Gastrocnemius medialis (tissue), 4 donors: Measurements from ENCODE around the gene LDHAL6A. TPM values are rescaled to one million over a fixed set of nuclear protein-coding genes. Genes with fewer than 3 reads are reported as not detected.

Source experiments
- ATAC-seq, 2 donors: fragments of 150-250 bp; one replicate each; pipeline ENCODE4 v1.9.1; 2016
- DNase-seq, 2 donors: peaks; one replicate each; pipeline ENCODE4 v3.0.0-alpha.2; 2019
- H3K27ac ChIP-seq, 4 donors: fragments of 200-600 bp; sonication (generic); 1 replicate in 1 of 4; 2 replicates in 3 of 4; pipeline ENCODE4 v1.5.1; 2016 to 2018; ENCODE audit warnings: mild to moderate bottlenecking in 2 of 4, moderate library complexity in 1 of 4
- H3K27me3 ChIP-seq, 3 donors: fragments of 200-600 bp; sonication (generic) in 2 of 3; 1 replicate in 1 of 3; 2 replicates in 2 of 3; pipeline versions ENCODE4 v1.5.1 to v1.6.0; 2016 to 2019; ENCODE audit warnings: mild to moderate bottlenecking in 1 of 3, moderate library complexity in 1 of 3
- H3K36me3 ChIP-seq, 2 donors: fragments of 200-600 bp; sonication (generic) in 1 of 2; one replicate each; pipeline ENCODE4 v1.5.1; 2017 to 2018
- H3K4me1 ChIP-seq, 2 donors: fragments of 200-600 bp; sonication (generic) in 1 of 2; one replicate each; pipeline ENCODE4 v1.5.1; 2016 to 2017; ENCODE audit warnings: mild to moderate bottlenecking in 2 of 2
- H3K4me3 ChIP-seq, 4 donors: fragments of 200-600 bp; sonication (generic) in 3 of 4; 1 replicate in 1 of 4; 2 replicates in 3 of 4; pipeline ENCODE4 v1.5.1; 2016 to 2019; ENCODE audit warnings: mild to moderate bottlenecking in 2 of 4
- H3K9me3 ChIP-seq, 3 donors: fragments of 200-600 bp; sonication (generic) in 2 of 3; 1 replicate in 1 of 3; 2 replicates in 2 of 3; pipeline ENCODE4 v1.5.1; 2016 to 2019
- POLR2A ChIP-seq, 2 donors: fragments of 450-650 bp; IDR thresholded peaks; one replicate each; pipeline ENCODE4 v1.6.1; 2017; ENCODE audit warnings: antibody characterized with exemption in 2 of 2, mild to moderate bottlenecking in 2 of 2, moderate library complexity in 2 of 2
- in situ Hi-C, 4 donors: fragments of 200-750 bp; cut with MboI; loops; one replicate each; pipeline versions ENCODE4 v1.15.0 to v1.8.0; 2017; ENCODE audit warnings: low sequenced_read_pairs in 4 of 4
- intact Hi-C: fragments of 100-400 bp; cut with DNase I; formaldehyde crosslinking; loops from one replicate; pipeline ENCODE4 v1.15.1; 2023; ENCODE audit warnings: low total_unique reads
- total RNA-seq, 4 donors: library from RNA; depleted of rRNA; stranded (reverse); fragments of >200 nt; gene quantifications; one replicate each; pipeline versions ENCODE4 v1.1.0 to v1.2.3, GENCODE V29; 2016
- TF ChIP-seq, protein P1 (sequence below), 5 experiments: fragments of 450-650 bp in 3 of 5; fragments of 200-600 bp in 2 of 5; sonication (generic) in 2 of 5; IDR thresholded peaks in 4 of 5; conservative IDR thresholded peaks in 1 of 5; 1 replicate in 4 of 5; 2 replicates in 1 of 5; pipeline ENCODE4 v1.5.1; 2016 to 2019; ENCODE audit warnings: antibody characterized with exemption in 5 of 5, mild to moderate bottlenecking in 3 of 5, moderate library complexity in 3 of 5

The LDHAL6A gene
- total RNA-seq, 4 donors from 2014 or later: not detected

GRCh38 chr11:18492888-18493287, 37.2 kb downstream of the LDHAL6A start:
- DNase-seq (no peak), ATAC-seq (peak in 1 of 2 donors; percentile 80)
- Histone ChIP-seq H3K4me3 (no peak overlapping the region), H3K36me3 (peaks cover 0 to 37% of the 10 kb centered on the region in 2 donors), H3K27ac (peak overlapping the region in 2 of 4 donors; percentile 12 to 56), H3K9me3 (no peaks in the 10 kb centered on the region), H3K4me1 (peaks cover 9 to 14% of the 10 kb centered on the region in 2 donors), H3K27me3 (no peaks in the 10 kb centered on the region)
- in situ Hi-C loops (no loop called here), intact Hi-C loops (no loop called here)
- TF ChIP-seq, protein P1, sequence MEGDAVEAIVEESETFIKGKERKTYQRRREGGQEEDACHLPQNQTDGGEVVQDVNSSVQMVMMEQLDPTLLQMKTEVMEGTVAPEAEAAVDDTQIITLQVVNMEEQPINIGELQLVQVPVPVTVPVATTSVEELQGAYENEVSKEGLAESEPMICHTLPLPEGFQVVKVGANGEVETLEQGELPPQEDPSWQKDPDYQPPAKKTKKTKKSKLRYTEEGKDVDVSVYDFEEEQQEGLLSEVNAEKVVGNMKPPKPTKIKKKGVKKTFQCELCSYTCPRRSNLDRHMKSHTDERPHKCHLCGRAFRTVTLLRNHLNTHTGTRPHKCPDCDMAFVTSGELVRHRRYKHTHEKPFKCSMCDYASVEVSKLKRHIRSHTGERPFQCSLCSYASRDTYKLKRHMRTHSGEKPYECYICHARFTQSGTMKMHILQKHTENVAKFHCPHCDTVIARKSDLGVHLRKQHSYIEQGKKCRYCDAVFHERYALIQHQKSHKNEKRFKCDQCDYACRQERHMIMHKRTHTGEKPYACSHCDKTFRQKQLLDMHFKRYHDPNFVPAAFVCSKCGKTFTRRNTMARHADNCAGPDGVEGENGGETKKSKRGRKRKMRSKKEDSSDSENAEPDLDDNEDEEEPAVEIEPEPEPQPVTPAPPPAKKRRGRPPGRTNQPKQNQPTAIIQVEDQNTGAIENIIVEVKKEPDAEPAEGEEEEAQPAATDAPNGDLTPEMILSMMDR (IDR thresholded peaks at IDR 0.05 in 4 of 5, conservative IDR thresholded peaks at IDR 0.05 in 1 of 5): no peak
- TF ChIP-seq POLR2A (IDR thresholded peaks at IDR 0.05): no peak

DNA sequence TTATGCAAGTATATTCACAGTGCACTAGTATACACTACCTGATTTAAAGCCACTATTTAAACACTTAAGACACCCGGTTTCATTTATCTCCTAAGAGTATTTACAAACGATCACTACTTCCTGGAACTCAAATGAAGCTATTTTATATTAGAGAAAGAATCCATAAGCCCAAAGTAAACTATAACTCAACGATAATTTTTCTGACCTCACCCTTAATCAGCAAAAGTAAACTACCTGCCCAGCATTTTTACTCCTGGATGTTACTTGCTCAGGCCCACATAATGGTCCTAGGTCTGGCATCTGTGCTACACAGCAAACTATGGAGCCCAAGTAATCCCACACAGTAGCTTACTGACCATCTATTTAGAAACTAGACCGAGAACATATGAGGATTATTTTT, 37.7 kb downstream of the LDHAL6A start:
- ATAC-seq: no peak
- intact Hi-C loops: no loop called here
- no peak for TF ChIP-seq POLR2A (IDR thresholded peaks at IDR 0.05)
- TF ChIP-seq, protein P1 (IDR thresholded peaks at IDR 0.05 in 4 of 5, conservative IDR thresholded peaks at IDR 0.05 in 1 of 5): no peak
- no peak overlapping the region for H3K4me3 ChIP-seq
- peak overlapping the region in 2 of 4 donors; percentile 12 to 56 for H3K27ac ChIP-seq
- in situ Hi-C loops: no loop called here
- H3K4me1 ChIP-seq: peaks cover 9 to 14% of the 10 kb centered on the region in 2 donors
- H3K9me3 ChIP-seq: no peaks in the 10 kb centered on the region
- H3K27me3 ChIP-seq: no peaks in the 10 kb centered on the region
- peaks cover 0 to 37% of the 10 kb centered on the region in 2 donors for H3K36me3 ChIP-seq
- DNase-seq: no peak

GRCh38 chr11:18495271-18495670, 39.6 kb downstream of the LDHAL6A start:
- intact Hi-C loops: loop anchor here (1.0 kb wide), 1 partner anchor 36 kb away; no protein-coding TSS in a partner anchor
- ATAC-seq: no peak

GRCh38 chr11:18495703-18496102, 40.0 kb downstream of the LDHAL6A start:
- in situ Hi-C loops: no loop called here
- Histone ChIP-seq H3K27me3 (no peaks in the 10 kb centered on the region), H3K9me3 (no peaks in the 10 kb centered on the region)

More at GRCh38 chr11:18495271-18495670, 39.6 kb downstream of the LDHAL6A start:
- peaks cover 4 to 51% of the 10 kb centered on the region in 2 donors for H3K36me3 ChIP-seq
- in situ Hi-C loops: no loop called here
- H3K9me3 ChIP-seq: no peaks in the 10 kb centered on the region
- no peak for TF ChIP-seq POLR2A (IDR thresholded peaks at IDR 0.05)
- TF ChIP-seq, protein P1 (IDR thresholded peaks at IDR 0.05 in 4 of 5, conservative IDR thresholded peaks at IDR 0.05 in 1 of 5): no peak
- peaks cover 9 to 14% of the 10 kb centered on the region in 2 donors for H3K4me1 ChIP-seq
- H3K4me3 ChIP-seq: no peak overlapping the region
- no peak overlapping the region for H3K27ac ChIP-seq
- no peak for DNase-seq
- H3K27me3 ChIP-seq: no peaks in the 10 kb centered on the region

More at GRCh38 chr11:18495703-18496102, 40.0 kb downstream of the LDHAL6A start:
- Histone ChIP-seq H3K36me3 (peaks cover 4 to 55% of the 10 kb centered on the region in 2 donors), H3K4me1 (peaks cover 9 to 14% of the 10 kb centered on the region in 2 donors), H3K27ac (no peak overlapping the region), H3K4me3 (no peak overlapping the region)
- intact Hi-C loops: loop anchor here (1.0 kb wide), 1 partner anchor 36 kb away; no protein-coding TSS in a partner anchor
- DNase-seq (no peak), ATAC-seq (no peak)
- TF ChIP-seq POLR2A (IDR thresholded peaks at IDR 0.05): no peak
- TF ChIP-seq, protein P1 (IDR thresholded peaks at IDR 0.05 in 4 of 5, conservative IDR thresholded peaks at IDR 0.05 in 1 of 5): no peak
